ENCODE data around the gene CCL11.

Gene CCL11

GRCh38 chr17:34257986-34258326 lies 27.6 kb upstream of the CCL11 start:
- DNase-seq, result no peak

GRCh38 chr17:34259146-34259545 lies 26.4 kb upstream of the CCL11 start:
- no peak for DNase-seq

GRCh38 chr17:34260861-34261260 lies 24.7 kb upstream of the CCL11 start:
- no peak for DNase-seq

GRCh38 chr17:34261568-34262337 lies 23.8 kb upstream of the CCL11 start:
- no peak for DNase-seq

- no peak for DNase-seq
Measured at GRCh38 chr17:34265711-34266110, 19.8 kb upstream of the CCL11 start.

- no peak for DNase-seq
Measured at GRCh38 chr17:34269969-34270368, 15.6 kb upstream of the CCL11 start, which contains the start of gene CCL7. CCL7 (plus strand) TSS chr17:34270221; CDS start chr17:34270291, 70 bp downstream.

GRCh38 chr17:34275881-34276280 lies 9.7 kb upstream of the CCL11 start:
- no peak for DNase-seq

- DNase-seq, result no peak
Measured at GRCh38 chr17:34276826-34277225, 8.7 kb upstream of the CCL11 start.

GRCh38 chr17:34283571-34283970 lies 2.0 kb upstream of the CCL11 start:
- DNase-seq, result no peak

GRCh38 chr17:34287875-34288274 lies 2.3 kb downstream of the CCL11 start:
- DNase-seq, result no peak

GRCh38 chr17:34290586-34290985 lies 5.0 kb downstream of the CCL11 start:
- no peak for DNase-seq

- DNase-seq, result no peak
Measured at GRCh38 chr17:34291721-34292348, 6.3 kb downstream of the CCL11 start.

GRCh38 chr17:34299027-34299426 lies 13.5 kb downstream of the CCL11 start:
- DNase-seq, result no peak

- DNase-seq, result no peak
Measured at GRCh38 chr17:34299956-34300577, 14.5 kb downstream of the CCL11 start.

- no peak for DNase-seq
Measured at GRCh38 chr17:34300652-34301370, 15.3 kb downstream of the CCL11 start.

- DNase-seq, result no peak
Measured at GRCh38 chr17:34301986-34302385, 16.4 kb downstream of the CCL11 start.

- DNase-seq, result no peak
Measured at GRCh38 chr17:34302636-34303035, 17.1 kb downstream of the CCL11 start.

- no peak for DNase-seq
Measured at GRCh38 chr17:34303606-34304005, 18.1 kb downstream of the CCL11 start.

GRCh38 chr17:34305061-34305460 lies 19.5 kb downstream of the CCL11 start:
- DNase-seq, result no peak

GRCh38 chr17:34305606-34306005 lies 20.1 kb downstream of the CCL11 start:
- no peak for DNase-seq

GRCh38 chr17:34306466-34306865 lies 20.9 kb downstream of the CCL11 start:
- DNase-seq, result no peak

GRCh38 chr17:34307110-34307509 lies 21.6 kb downstream of the CCL11 start:
- DNase-seq, result no peak

GRCh38 chr17:34308371-34308770 lies 22.8 kb downstream of the CCL11 start:
- DNase-seq, result no peak

- no peak for DNase-seq
Measured at GRCh38 chr17:34311291-34311690, 25.7 kb downstream of the CCL11 start.
